Parathyroid adenoma (tissue), 2 donors: ENCODE measurements around the gene EFCAB7.

Experiments used
- H2AFZ ChIP-seq: fragments of 300-600 bp; sonication (generic); one replicate; pipeline ENCODE4 v1.7.0; 2017; ENCODE audit warnings: antibody characterized with exemption, mild to moderate bottlenecking
- H3K27ac ChIP-seq: fragments of 300-600 bp; sonication (generic); one replicate; pipeline ENCODE4 v1.7.0; 2017
- H3K27me3 ChIP-seq: fragments of 300-600 bp; sonication (generic); one replicate; pipeline ENCODE4 v1.7.0; 2017; ENCODE audit warnings: low read length; ENCODE audit not compliant: control insufficient read depth, insufficient read depth
- H3K36me3 ChIP-seq: fragments of 300-600 bp; sonication (generic); one replicate; pipeline ENCODE4 v1.7.0; 2017; ENCODE audit warnings: low read length; ENCODE audit not compliant: control insufficient read depth, insufficient read depth
- H3K4me1 ChIP-seq: fragments of 300-600 bp; sonication (generic); one replicate; pipeline ENCODE4 v1.7.0; 2017; ENCODE audit warnings: control low read depth
- H3K4me2 ChIP-seq: fragments of 300-600 bp; sonication (generic); one replicate; pipeline ENCODE4 v1.7.0; 2017; ENCODE audit warnings: low read length
- H3K4me3 ChIP-seq: fragments of 300-600 bp; sonication (generic); one replicate; pipeline ENCODE4 v1.7.0; 2017; ENCODE audit warnings: low read depth, low read length
- H3K79me2 ChIP-seq: fragments of 300-600 bp; sonication (generic); one replicate; pipeline ENCODE4 v1.7.0; 2017; ENCODE audit warnings: control low read depth
- H3K9ac ChIP-seq: fragments of 300-600 bp; sonication (generic); one replicate; pipeline ENCODE4 v1.7.0; 2017; ENCODE audit warnings: mild to moderate bottlenecking
- H3K9me3 ChIP-seq: fragments of 300-600 bp; sonication (generic); one replicate; pipeline ENCODE4 v1.7.0; 2017; ENCODE audit warnings: low read length; ENCODE audit not compliant: control insufficient read depth
- TF ChIP-seq, protein P1 (sequence below): fragments of 300-600 bp; sonication (generic); IDR thresholded peaks from one replicate; pipeline ENCODE4 v1.7.0; 2017; ENCODE audit warnings: antibody characterized with exemption, mild to moderate bottlenecking
- donor health status: primary hyperparathyroidism.

Gene EFCAB7, protein sequence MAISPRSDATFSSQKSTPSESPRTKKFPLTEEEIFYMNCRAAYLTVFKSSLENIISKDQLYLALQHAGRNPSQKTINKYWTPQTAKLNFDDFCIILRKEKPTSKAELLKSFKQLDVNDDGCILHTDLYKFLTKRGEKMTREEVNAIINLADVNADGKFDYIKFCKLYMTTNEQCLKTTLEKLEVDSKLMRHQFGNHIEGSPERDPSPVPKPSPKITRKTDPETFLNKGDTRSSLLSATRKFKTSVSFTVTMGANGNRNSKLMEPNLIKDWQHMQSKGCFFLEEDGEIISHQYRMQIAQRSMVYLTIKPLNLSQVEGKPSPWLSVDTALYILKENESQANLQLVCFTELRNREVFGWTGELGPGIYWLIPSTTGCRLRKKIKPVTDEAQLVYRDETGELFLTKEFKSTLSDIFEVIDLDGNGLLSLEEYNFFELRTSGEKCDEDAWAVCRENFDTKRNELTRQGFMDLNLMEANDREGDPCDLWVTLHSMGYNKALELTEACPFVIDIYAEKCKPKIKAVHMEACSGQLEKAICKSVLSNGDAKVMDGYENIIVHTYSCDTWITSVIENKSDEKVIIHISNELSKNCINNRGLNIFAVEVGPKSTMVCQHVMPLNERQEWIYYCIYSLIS

DNA sequence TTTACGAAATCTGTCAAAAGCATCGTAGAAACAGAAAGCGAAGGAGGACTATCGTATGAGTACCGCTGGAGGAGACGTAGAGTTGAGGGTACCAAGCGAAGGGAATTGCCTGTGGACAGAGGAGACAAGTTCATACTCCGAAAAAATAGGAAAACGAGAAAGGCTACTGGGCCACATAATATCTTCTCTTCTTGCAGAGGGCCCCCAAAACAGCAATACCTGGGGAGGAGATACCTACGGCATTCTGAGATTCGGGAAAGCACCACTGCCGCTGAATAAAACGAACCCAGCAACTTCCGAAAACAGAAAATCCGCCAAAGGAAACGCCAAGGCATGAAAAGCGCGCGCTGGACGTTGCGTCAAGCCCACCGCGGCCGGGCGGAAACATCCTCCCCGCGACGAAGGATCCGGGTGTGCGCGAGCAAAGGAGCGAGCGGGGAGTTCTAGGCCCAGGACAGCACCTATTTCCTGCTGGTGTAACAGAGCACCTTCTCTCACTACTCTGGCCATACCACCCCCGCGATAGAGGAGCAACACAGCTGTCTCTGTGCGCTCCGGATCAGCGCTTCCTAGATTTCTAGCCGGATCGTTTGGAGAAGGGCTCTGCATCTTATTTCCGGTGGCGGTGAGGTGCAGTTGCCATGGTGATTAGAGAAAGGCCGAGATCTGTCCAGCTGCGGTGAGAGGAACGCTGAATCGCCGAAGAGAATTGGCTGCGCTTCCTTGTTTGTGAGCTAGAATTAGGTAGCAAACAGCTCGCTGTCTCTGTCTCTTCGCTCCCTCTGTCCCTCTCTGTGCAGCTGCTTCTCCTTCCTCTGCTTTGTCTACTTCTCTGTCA lies at the start of gene EFCAB7, which contains the start of gene ITGB3BP:
EFCAB7 (plus strand) TSS at position 635 of the 838 bp plus-strand sequence. CDS start 2,048 bp downstream, outside the sequence.
ITGB3BP (minus strand) TSS at position 335 of the 838 bp plus-strand sequence; CDS start at position 243, 92 bp downstream.
- Histone ChIP-seq H3K79me2 (peaks cover 4% of the 10 kb centered on the region), H2AFZ (peak within 1 kb of the TSS; percentile 78), H3K4me2 (peak within 1 kb of the TSS; percentile 80)

DNA sequence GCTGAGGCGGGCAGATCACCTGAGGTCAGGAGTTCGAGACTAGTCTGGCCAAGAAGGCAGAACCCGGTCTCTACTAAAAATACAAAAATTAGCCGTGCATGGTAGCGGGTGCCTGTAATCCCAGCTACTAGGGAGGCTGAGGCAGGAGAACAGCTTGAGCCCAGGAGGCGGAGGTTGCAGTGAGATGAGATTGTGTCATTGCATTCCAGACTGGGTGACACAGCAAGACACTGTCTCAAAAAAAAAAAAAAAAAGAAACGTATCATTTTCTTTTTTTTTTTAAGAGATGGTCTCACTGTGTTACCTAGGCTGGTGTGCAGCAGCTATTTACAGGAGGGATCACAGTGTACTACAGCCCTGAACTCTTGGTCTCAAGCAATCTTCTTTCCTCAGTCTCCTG lies 47.6 kb upstream of the EFCAB7 start:
- no peak overlapping the region for H3K4me2 ChIP-seq
- no peak overlapping the region for H3K9ac ChIP-seq
- no peaks in the 10 kb centered on the region for H3K4me1 ChIP-seq
- no peak overlapping the region for H3K27ac ChIP-seq
- no peaks in the 10 kb centered on the region for H3K79me2 ChIP-seq
- no peak overlapping the region for H3K4me3 ChIP-seq
- no peak overlapping the region for H2AFZ ChIP-seq
- TF ChIP-seq, protein P1, sequence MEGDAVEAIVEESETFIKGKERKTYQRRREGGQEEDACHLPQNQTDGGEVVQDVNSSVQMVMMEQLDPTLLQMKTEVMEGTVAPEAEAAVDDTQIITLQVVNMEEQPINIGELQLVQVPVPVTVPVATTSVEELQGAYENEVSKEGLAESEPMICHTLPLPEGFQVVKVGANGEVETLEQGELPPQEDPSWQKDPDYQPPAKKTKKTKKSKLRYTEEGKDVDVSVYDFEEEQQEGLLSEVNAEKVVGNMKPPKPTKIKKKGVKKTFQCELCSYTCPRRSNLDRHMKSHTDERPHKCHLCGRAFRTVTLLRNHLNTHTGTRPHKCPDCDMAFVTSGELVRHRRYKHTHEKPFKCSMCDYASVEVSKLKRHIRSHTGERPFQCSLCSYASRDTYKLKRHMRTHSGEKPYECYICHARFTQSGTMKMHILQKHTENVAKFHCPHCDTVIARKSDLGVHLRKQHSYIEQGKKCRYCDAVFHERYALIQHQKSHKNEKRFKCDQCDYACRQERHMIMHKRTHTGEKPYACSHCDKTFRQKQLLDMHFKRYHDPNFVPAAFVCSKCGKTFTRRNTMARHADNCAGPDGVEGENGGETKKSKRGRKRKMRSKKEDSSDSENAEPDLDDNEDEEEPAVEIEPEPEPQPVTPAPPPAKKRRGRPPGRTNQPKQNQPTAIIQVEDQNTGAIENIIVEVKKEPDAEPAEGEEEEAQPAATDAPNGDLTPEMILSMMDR: no peak
- H3K27me3 ChIP-seq: no peaks in the 10 kb centered on the region
- no peaks in the 10 kb centered on the region for H3K36me3 ChIP-seq
- H3K9me3 ChIP-seq: no peaks in the 10 kb centered on the region

More for the DNA sequence above, at the start of gene EFCAB7, which contains the start of gene ITGB3BP:
- TF ChIP-seq, protein P1: no peak
- Histone ChIP-seq H3K27me3 (no peaks in the 10 kb centered on the region), H3K4me3 (peak within 1 kb of the TSS; percentile 96), H3K4me1 (peaks cover 3% of the 10 kb centered on the region), H3K9me3 (no peaks in the 10 kb centered on the region), H3K36me3 (no peaks in the 10 kb centered on the region), H3K27ac (peak within 1 kb of the TSS; percentile 88), H3K9ac (no peak within 1 kb of the TSS)

DNA sequence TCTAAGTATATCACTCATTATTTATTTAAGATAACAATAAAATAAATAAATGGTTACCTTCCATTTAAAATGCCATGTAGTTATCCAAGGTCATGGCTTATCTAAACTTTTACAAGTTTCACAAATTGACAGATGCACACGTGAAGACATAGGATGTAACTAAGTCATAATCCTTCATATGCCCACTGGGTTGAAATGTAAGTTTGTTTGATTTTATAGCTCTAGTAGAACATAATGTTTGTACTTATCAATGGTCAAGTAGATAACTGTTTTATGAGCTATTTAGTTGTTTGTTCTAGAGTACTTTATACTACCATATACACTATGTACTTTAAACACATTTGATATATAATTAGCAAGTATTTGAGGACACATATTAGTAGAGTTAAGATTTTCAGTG lies 43.3 kb upstream of the EFCAB7 start:
- no peaks in the 10 kb centered on the region for H3K36me3 ChIP-seq
- H3K27ac ChIP-seq: no peak overlapping the region
- TF ChIP-seq, protein P1: no peak
- no peaks in the 10 kb centered on the region for H3K79me2 ChIP-seq
- no peak overlapping the region for H3K4me3 ChIP-seq
- H3K4me2 ChIP-seq: no peak overlapping the region
- H2AFZ ChIP-seq: no peak overlapping the region
- H3K9ac ChIP-seq: no peak overlapping the region
- H3K27me3 ChIP-seq: no peaks in the 10 kb centered on the region
- H3K4me1 ChIP-seq: no peaks in the 10 kb centered on the region
- no peaks in the 10 kb centered on the region for H3K9me3 ChIP-seq

DNA sequence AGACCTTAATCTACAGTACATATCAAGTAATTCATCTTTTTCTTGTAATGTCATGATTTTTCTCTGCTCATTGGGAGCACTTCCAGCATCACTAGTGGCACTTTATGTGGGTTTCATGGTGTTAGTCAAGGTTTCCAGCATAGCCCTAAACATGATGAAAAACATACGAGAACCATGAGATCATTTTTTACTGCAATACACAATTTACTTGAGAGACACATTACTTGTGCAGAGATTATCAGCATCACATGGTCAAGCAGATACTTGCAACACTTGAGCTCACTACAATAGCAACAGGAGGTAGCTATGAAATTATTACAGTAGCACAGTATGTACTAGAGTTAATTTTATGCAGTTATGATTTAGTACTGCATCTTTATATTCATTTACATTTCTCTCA lies 36.7 kb upstream of the EFCAB7 start:
- Histone ChIP-seq H2AFZ (no peak overlapping the region), H3K36me3 (no peaks in the 10 kb centered on the region), H3K9me3 (no peaks in the 10 kb centered on the region), H3K27ac (no peak overlapping the region), H3K4me1 (no peaks in the 10 kb centered on the region), H3K79me2 (no peaks in the 10 kb centered on the region), H3K27me3 (no peaks in the 10 kb centered on the region), H3K4me3 (no peak overlapping the region), H3K4me2 (no peak overlapping the region), H3K9ac (no peak overlapping the region)
- TF ChIP-seq, protein P1: no peak
